Measurements from ENCODE around the gene MAVS.
"Not testable (repeated sequence)": the region's sequence is repeated elsewhere in the genome, so short reads cannot be mapped to it uniquely, and the experiment has no call there.

The MAVS gene

GRCh38 chr20:3888622-3889488 is 42.2 kb downstream of the MAVS start, which contains the start of gene PANK2:
Gene PANK2 (plus strand): TSS chr20:3889387.
- Histone ChIP-seq H3K4me3 (ENCODE audit: extremely low read depth, insufficient read depth, low read length, poor library complexity, severe bottlenecking) (peak within 1 kb of the TSS; percentile 87), H3K27ac (ENCODE audit: low read depth, low read length, severe bottlenecking) (peak within 1 kb of the TSS; percentile 97), H3K9me3 (ENCODE audit: control insufficient read depth, low read length) (no peaks in the 10 kb centered on the region), H3K4me1 (ENCODE audit: control insufficient read depth, insufficient read depth, low read length, poor library complexity, severe bottlenecking) (peaks cover 22% of the 10 kb centered on the region), H3K36me3 (ENCODE audit: control insufficient read depth, insufficient read depth, low read length) (peaks cover 39% of the 10 kb centered on the region)
- WGBS, 2 experiments (ENCODE audit: insufficient coverage in 2 of 2): 0 to 1% methylated on average over 45 to 59 of the region's 72 CpGs

GRCh38 chr20:3889489-3890397 is 43.1 kb downstream of the MAVS start:
- Histone ChIP-seq H3K4me1 (ENCODE audit: control insufficient read depth, insufficient read depth, low read length, poor library complexity, severe bottlenecking) (peaks cover 26% of the 10 kb centered on the region), H3K9me3 (ENCODE audit: control insufficient read depth, low read length) (no peaks in the 10 kb centered on the region), H3K36me3 (ENCODE audit: control insufficient read depth, insufficient read depth, low read length) (peaks cover 43% of the 10 kb centered on the region), H3K4me3 (ENCODE audit: extremely low read depth, insufficient read depth, low read length, poor library complexity, severe bottlenecking) (peak overlapping the region; percentile 87), H3K27ac (ENCODE audit: low read depth, low read length, severe bottlenecking) (peak overlapping the region; percentile 97)
- WGBS, 2 experiments (ENCODE audit: insufficient coverage in 2 of 2): 0% methylated on average over 38 to 51 of the region's 68 CpGs

DNA sequence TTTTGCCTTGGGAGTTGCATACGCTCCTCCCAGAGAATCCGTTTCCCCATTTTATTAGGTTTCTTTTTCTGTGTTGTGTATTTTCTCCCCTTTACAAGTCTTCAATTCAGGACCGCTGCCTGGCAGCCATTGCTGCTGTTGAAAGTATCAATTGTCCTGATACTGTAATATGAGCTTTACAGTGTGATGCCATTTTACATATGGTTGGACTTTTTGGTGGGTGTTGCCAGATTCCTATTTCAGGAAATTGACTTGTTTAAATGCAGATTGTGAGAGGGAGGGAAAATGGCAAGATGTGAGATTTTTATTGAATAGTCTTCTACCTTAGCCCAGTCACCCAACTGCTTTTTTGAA is 43.7 kb downstream of the MAVS start:
- H3K27ac ChIP-seq (ENCODE audit: low read depth, low read length, severe bottlenecking): peak overlapping the region; percentile 97
- H3K4me1 ChIP-seq (ENCODE audit: control insufficient read depth, insufficient read depth, low read length, poor library complexity, severe bottlenecking): peaks cover 27% of the 10 kb centered on the region
- WGBS, 2 experiments (ENCODE audit: insufficient coverage in 2 of 2): no CpG with 5 or more reads among the region's 3 CpGs
- H3K9me3 ChIP-seq (ENCODE audit: control insufficient read depth, low read length): no peaks in the 10 kb centered on the region
- H3K36me3 ChIP-seq (ENCODE audit: control insufficient read depth, insufficient read depth, low read length): peaks cover 49% of the 10 kb centered on the region
- H3K4me3 ChIP-seq (ENCODE audit: extremely low read depth, insufficient read depth, low read length, poor library complexity, severe bottlenecking): peak overlapping the region; percentile 87

DNA sequence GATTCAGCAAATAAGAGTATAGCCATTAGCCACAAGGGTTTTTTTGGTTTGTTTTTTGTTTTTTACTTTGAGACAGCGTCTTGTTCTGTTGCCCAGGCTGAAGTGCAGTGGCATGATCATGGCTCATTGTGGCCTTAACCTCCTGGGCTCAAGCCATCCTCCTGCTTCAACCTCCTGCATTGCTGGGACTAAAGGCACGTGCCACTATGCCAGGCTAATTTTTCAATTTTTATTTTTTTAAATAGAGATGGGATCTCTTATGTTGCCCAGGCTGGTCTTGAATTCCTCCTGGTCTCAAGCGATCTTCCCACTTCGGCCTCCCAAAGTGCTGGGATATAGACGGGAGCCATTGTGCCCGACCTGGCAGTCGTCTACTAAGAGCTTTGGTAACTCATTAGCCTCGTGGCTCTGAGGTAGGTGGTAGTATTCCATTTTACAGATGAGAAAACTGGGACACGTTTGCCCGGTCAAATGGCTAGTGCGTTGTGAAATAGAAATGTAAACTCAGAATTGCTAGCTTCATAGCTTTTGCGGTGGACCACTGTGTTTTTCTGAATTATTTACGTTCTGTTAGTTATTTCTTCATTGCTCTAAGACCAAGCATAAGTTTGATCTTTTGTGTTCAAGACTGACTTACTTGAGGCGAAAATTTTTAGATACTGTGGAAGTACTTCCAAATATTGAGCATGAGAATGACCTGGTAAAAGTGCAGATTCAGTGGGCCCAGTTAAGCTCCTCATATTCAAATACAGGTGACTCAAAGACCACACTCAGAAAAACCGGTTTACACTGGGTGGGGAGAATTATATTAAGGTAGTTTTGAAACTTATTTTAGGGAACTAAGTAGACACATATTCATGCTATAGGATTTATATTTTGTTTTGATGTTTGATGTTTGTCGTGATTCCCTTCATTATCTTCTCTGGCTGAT is 44.6 kb downstream of the MAVS start:
- Histone ChIP-seq H3K4me1 (ENCODE audit: control insufficient read depth, insufficient read depth, low read length, poor library complexity, severe bottlenecking) (peaks cover 29% of the 10 kb centered on the region), H3K4me3 (ENCODE audit: extremely low read depth, insufficient read depth, low read length, poor library complexity, severe bottlenecking) (peak overlapping the region; percentile 87), H3K36me3 (ENCODE audit: control insufficient read depth, insufficient read depth, low read length) (peaks cover 53% of the 10 kb centered on the region), H3K27ac (ENCODE audit: low read depth, low read length, severe bottlenecking) (no peak overlapping the region), H3K9me3 (ENCODE audit: control insufficient read depth, low read length) (no peaks in the 10 kb centered on the region)
- WGBS, 2 experiments (ENCODE audit: insufficient coverage in 2 of 2): 38 to 46% methylated on average over 12 of the region's 16 CpGs

- H3K9me3 ChIP-seq (ENCODE audit: control insufficient read depth, low read length): no peaks in the 10 kb centered on the region
- WGBS, 2 experiments (ENCODE audit: insufficient coverage in 2 of 2): 69 to 93% methylated on average over 2 to 3 of the region's 5 CpGs
- H3K4me1 ChIP-seq (ENCODE audit: control insufficient read depth, insufficient read depth, low read length, poor library complexity, severe bottlenecking): peaks cover 35% of the 10 kb centered on the region
- H3K36me3 ChIP-seq (ENCODE audit: control insufficient read depth, insufficient read depth, low read length): peaks cover 59% of the 10 kb centered on the region
- no peak overlapping the region for H3K4me3 ChIP-seq (ENCODE audit: extremely low read depth, insufficient read depth, low read length, poor library complexity, severe bottlenecking)
- no peak overlapping the region for H3K27ac ChIP-seq (ENCODE audit: low read depth, low read length, severe bottlenecking)
These were observed 48.2 kb downstream of the MAVS start for GRCh38 chr20:3894796-3895195.

DNA sequence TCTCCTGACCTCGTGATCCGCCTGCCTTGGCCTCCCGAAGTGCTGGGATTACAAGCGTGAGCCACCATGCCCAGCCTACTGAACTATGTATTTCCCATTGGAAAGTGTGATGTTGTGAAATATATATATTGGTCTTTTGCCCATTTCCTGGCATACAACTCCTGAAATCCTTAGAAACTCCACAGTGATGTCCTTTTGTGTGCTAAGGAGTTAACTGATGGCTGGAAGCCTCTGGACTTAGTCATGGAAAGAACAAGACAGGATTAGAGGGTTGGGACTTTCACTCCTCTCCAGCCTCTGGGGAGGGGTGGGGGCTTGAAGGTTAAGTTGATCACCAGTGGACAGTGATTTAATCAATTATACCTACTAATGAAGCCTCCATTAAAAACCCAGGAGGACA is 49.7 kb downstream of the MAVS start:
- H3K27ac ChIP-seq (ENCODE audit: low read depth, low read length, severe bottlenecking): no peak overlapping the region
- H3K9me3 ChIP-seq (ENCODE audit: control insufficient read depth, low read length): no peaks in the 10 kb centered on the region
- WGBS, 2 experiments (ENCODE audit: insufficient coverage in 2 of 2): no CpG with 5 or more reads among the region's 4 CpGs
- no peak overlapping the region for H3K4me3 ChIP-seq (ENCODE audit: extremely low read depth, insufficient read depth, low read length, poor library complexity, severe bottlenecking)
- peaks cover 35% of the 10 kb centered on the region for H3K4me1 ChIP-seq (ENCODE audit: control insufficient read depth, insufficient read depth, low read length, poor library complexity, severe bottlenecking)
- H3K36me3 ChIP-seq (ENCODE audit: control insufficient read depth, insufficient read depth, low read length): peaks cover 52% of the 10 kb centered on the region

DNA sequence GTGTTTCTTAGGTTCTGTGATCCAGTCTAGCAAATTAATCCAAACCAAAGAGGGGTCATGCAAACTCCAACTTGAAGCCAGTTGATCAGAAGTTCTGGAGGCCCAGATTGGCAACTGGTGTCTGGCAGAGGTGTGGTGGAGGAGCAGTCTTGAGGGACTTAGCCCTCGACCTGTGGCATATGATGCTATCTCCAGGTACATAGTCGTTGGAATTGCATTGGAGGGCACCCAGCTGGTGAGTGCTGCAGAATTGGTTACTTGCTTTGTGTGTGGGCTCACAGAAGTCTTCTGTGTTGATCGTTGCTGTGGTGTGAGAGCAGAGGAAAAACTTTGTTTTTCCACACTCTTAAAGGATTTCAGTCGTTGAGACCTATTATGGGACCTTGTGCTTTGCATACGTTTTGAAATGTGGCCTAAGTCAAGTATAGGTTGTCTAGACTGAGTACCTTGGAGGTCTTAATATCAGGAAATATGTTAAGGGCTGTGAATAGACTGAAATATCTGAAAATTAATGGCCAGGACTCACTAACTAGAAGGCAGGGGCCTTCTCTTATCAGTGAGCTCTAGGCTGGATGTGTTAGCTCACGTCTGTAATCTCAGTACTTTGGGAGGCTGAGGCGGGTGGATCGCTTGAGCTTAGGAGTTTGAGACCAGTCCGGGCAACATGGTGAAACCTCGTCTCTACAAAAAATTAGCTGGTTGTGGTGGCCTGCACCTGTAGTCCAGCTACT is 50.4 kb downstream of the MAVS start:
- 90 to 95% methylated on average over 6 to 8 of the region's 10 CpGs for WGBS, 2 experiments (ENCODE audit: insufficient coverage in 2 of 2)
- Histone ChIP-seq H3K36me3 (ENCODE audit: control insufficient read depth, insufficient read depth, low read length) (peaks cover 50% of the 10 kb centered on the region), H3K4me1 (ENCODE audit: control insufficient read depth, insufficient read depth, low read length, poor library complexity, severe bottlenecking) (peaks cover 34% of the 10 kb centered on the region), H3K27ac (ENCODE audit: low read depth, low read length, severe bottlenecking) (no peak overlapping the region), H3K9me3 (ENCODE audit: control insufficient read depth, low read length) (no peaks in the 10 kb centered on the region), H3K4me3 (ENCODE audit: extremely low read depth, insufficient read depth, low read length, poor library complexity, severe bottlenecking) (no peak overlapping the region)

- Histone ChIP-seq H3K36me3 (ENCODE audit: control insufficient read depth, insufficient read depth, low read length) (peaks cover 43% of the 10 kb centered on the region), H3K4me1 (ENCODE audit: control insufficient read depth, insufficient read depth, low read length, poor library complexity, severe bottlenecking) (peaks cover 23% of the 10 kb centered on the region)
- 92 to 94% methylated on average over 4 to 6 of the region's 9 CpGs for WGBS, 2 experiments (ENCODE audit: insufficient coverage in 2 of 2)
- H3K4me3 ChIP-seq (ENCODE audit: extremely low read depth, insufficient read depth, low read length, poor library complexity, severe bottlenecking); H3K9me3 ChIP-seq (ENCODE audit: control insufficient read depth, low read length); H3K27ac ChIP-seq (ENCODE audit: low read depth, low read length, severe bottlenecking): not testable (repeated sequence)
These were observed 51.5 kb downstream of the MAVS start for GRCh38 chr20:3898181-3898580.

- peaks cover 39% of the 10 kb centered on the region for H3K36me3 ChIP-seq (ENCODE audit: control insufficient read depth, insufficient read depth, low read length)
- 92 to 93% methylated on average over 4 of the region's 4 CpGs for WGBS, 2 experiments (ENCODE audit: insufficient coverage in 2 of 2)
- H3K9me3 ChIP-seq (ENCODE audit: control insufficient read depth, low read length): no peaks in the 10 kb centered on the region
- H3K27ac ChIP-seq (ENCODE audit: low read depth, low read length, severe bottlenecking): no peak overlapping the region
- H3K4me3 ChIP-seq (ENCODE audit: extremely low read depth, insufficient read depth, low read length, poor library complexity, severe bottlenecking): no peak overlapping the region
- H3K4me1 ChIP-seq (ENCODE audit: control insufficient read depth, insufficient read depth, low read length, poor library complexity, severe bottlenecking): peaks cover 18% of the 10 kb centered on the region
These were observed 52.0 kb downstream of the MAVS start for GRCh38 chr20:3898639-3899038.
